Stimulated activated effector memory CD8-positive, alpha-beta T cell treated with anti-CD3 and anti-CD28 coated beads, Interleukin-12 subunit alpha, Interleukin-12 subunit beta, amount 100 ng/mL, for 72 hours (primary cell): ENCODE measurements around the gene RGR.

Experiments used
- ATAC-seq: fragments of 150-1000 bp; cut with Tn5 transposase; 2 replicates; pipeline ENCODE4 v1.10.0; 2021
- DNase-seq, 2 donors: peaks; one replicate each; pipeline ENCODE4 v3.0.0; 2021 to 2022; ENCODE audit warnings: low spot score in 2 of 2
- H3K27ac Mint-ChIP-seq: one replicate; pipeline ENCODE4 v1.8.0; 2022; ENCODE audit warnings: mild to moderate bottlenecking, mixed read lengths
- H3K36me3 Mint-ChIP-seq: one replicate; pipeline ENCODE4 v1.8.0; 2022; ENCODE audit warnings: mild to moderate bottlenecking, mixed read lengths
- H3K4me1 Mint-ChIP-seq: one replicate; pipeline ENCODE4 v1.8.0; 2022; ENCODE audit warnings: mixed read lengths
- H3K4me3 Mint-ChIP-seq: one replicate; pipeline ENCODE4 v1.8.0; 2022; ENCODE audit warnings: mild to moderate bottlenecking, mixed read lengths
- H3K9me3 Mint-ChIP-seq: one replicate; pipeline ENCODE4 v1.8.0; 2022; ENCODE audit warnings: mixed read lengths

The RGR gene

GRCh38 chr10:84211566-84211965, 33.3 kb upstream of the RGR start:
- H3K36me3 Mint-ChIP-seq: no peaks in the 10 kb centered on the region
- peaks cover 7% of the 10 kb centered on the region for H3K4me1 Mint-ChIP-seq
- no peak overlapping the region for H3K4me3 Mint-ChIP-seq
- H3K27ac Mint-ChIP-seq: no peak overlapping the region
- DNase-seq (no peak), ATAC-seq (no peak)
- H3K9me3 Mint-ChIP-seq: no peaks in the 10 kb centered on the region

GRCh38 chr10:84212014-84212413, 32.8 kb upstream of the RGR start:
- no peak for DNase-seq
- no peaks in the 10 kb centered on the region for H3K36me3 Mint-ChIP-seq
- H3K4me3 Mint-ChIP-seq: no peak overlapping the region
- peaks cover 7% of the 10 kb centered on the region for H3K4me1 Mint-ChIP-seq
- H3K9me3 Mint-ChIP-seq: no peaks in the 10 kb centered on the region
- ATAC-seq: peak; percentile 8
- no peak overlapping the region for H3K27ac Mint-ChIP-seq

GRCh38 chr10:84213076-84213475, 31.8 kb upstream of the RGR start:
- DNase-seq: no peak
- Mint-ChIP-seq H3K4me1 (peaks cover 7% of the 10 kb centered on the region), H3K4me3 (no peak overlapping the region), H3K9me3 (no peaks in the 10 kb centered on the region), H3K36me3 (no peaks in the 10 kb centered on the region), H3K27ac (no peak overlapping the region)
- ATAC-seq: no peak

DNA sequence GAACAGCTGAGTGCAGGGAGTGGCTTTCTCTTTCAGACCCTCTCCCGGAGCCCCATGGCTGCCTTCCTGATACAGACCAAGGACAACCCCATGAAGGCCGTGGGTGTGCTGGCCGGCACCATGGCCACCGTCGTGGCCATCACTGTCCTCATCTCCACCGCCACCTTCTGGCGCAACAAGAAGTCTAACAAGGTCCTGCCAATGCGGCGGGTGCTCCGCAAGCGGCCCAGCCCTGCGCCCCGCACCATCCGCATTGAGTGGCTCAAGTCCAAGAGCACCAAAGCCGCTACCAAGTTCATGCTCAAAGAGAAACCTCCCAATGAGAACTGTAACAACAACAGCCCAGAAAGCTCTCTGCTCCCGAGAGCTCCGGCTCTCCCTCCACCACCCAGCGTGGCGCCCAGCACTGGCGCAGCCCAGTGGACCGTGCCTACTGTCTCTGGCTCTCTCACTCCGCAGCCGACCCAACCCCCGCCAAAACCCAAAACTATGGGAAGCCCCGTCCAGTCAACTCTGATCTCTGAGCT, 30.7 kb upstream of the RGR start:
- Mint-ChIP-seq H3K4me1 (peaks cover 7% of the 10 kb centered on the region), H3K36me3 (no peaks in the 10 kb centered on the region), H3K9me3 (no peaks in the 10 kb centered on the region), H3K27ac (no peak overlapping the region), H3K4me3 (no peak overlapping the region)
- no peak for ATAC-seq
- no peak for DNase-seq

DNA sequence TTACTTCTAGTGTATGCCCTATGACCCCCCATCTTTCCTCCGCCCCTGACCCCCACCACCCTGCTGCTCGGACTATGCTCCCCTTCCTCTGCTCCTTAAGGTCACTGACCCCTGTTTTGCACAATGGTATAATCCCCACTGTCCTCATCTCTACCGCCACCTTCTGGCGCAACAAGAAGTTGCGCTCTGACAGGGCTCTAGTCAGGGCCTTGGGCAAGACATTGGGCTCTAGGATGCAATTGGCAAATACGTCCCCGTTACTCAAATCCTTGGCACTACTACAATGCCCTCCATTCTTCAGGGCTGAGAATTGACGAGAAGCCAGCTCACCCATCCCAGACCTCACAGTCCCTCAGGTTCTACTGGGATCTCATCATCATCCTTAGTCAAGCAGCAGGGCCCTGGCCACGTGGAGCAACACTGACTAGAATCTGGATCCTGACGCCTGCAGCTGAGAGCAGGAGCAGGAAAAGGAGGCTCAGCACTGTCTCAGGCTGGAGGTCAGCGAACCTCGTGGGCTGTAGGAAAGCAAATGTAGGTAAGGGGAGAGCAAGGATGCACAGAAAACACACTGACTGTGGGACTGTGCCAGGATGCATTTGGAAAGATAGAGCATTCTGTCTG, 30.1 kb upstream of the RGR start:
- no peak overlapping the region for H3K27ac Mint-ChIP-seq
- H3K4me1 Mint-ChIP-seq: peaks cover 7% of the 10 kb centered on the region
- H3K9me3 Mint-ChIP-seq: peaks cover 4% of the 10 kb centered on the region
- no peaks in the 10 kb centered on the region for H3K36me3 Mint-ChIP-seq
- DNase-seq (peak; percentile 28 to 71), ATAC-seq (peak; percentile 75)
- H3K4me3 Mint-ChIP-seq: no peak overlapping the region

- no peak overlapping the region for H3K27ac Mint-ChIP-seq
- ATAC-seq: no peak
- DNase-seq: no peak
- peaks cover 7% of the 10 kb centered on the region for H3K4me1 Mint-ChIP-seq
- H3K36me3 Mint-ChIP-seq: no peaks in the 10 kb centered on the region
- no peak overlapping the region for H3K4me3 Mint-ChIP-seq
- peaks cover 4% of the 10 kb centered on the region for H3K9me3 Mint-ChIP-seq
Measured at GRCh38 chr10:84216834-84217233, 28.0 kb upstream of the RGR start.

GRCh38 chr10:84217746-84218145, 27.1 kb upstream of the RGR start:
- DNase-seq (no peak), ATAC-seq (no peak)
- peaks cover 4% of the 10 kb centered on the region for H3K9me3 Mint-ChIP-seq
- H3K4me1 Mint-ChIP-seq: peaks cover 7% of the 10 kb centered on the region
- no peak overlapping the region for H3K4me3 Mint-ChIP-seq
- no peaks in the 10 kb centered on the region for H3K36me3 Mint-ChIP-seq
- H3K27ac Mint-ChIP-seq: no peak overlapping the region

GRCh38 chr10:84221916-84222315, 22.9 kb upstream of the RGR start:
- no peak for ATAC-seq
- DNase-seq: no peak
- no peak overlapping the region for H3K27ac Mint-ChIP-seq
- H3K9me3 Mint-ChIP-seq: peaks cover 4% of the 10 kb centered on the region
- no peaks in the 10 kb centered on the region for H3K4me1 Mint-ChIP-seq
- H3K36me3 Mint-ChIP-seq: no peaks in the 10 kb centered on the region
- H3K4me3 Mint-ChIP-seq: no peak overlapping the region

DNA sequence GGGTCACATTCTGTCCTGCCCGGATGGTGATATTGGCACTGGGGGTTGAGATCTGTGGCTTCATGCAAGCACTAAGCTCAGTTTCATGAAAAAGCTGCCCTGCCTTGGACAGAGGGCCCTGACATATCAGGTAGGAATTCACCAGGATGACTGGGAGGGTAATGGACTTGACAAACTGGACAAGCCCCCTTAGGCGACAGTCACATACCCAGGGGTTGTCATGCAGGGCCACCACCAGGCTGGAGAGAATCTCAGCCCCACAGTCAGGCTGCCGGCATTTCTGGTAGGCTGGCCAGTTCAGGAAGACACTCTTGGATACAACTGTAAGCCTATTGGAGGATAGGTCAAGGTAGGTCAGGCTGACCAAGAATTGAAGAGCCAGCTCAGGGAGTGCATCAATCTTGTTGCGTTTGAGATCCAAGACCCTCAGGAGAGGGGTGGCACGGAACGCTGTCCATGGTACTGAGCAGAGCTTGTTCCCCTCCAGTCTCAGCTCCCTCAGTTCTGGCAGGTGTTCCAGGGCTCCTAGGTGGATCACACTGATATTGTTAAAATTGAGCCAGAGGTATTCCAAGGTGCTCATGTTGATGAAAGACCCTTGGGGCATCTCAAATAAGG, 20.3 kb upstream of the RGR start:
- Mint-ChIP-seq H3K27ac (no peak overlapping the region), H3K4me3 (no peak overlapping the region), H3K4me1 (no peaks in the 10 kb centered on the region), H3K9me3 (peaks cover under 1% of the 10 kb centered on the region), H3K36me3 (no peaks in the 10 kb centered on the region)
- DNase-seq: no peak
- no peak for ATAC-seq

GRCh38 chr10:84225427-84226173, 19.3 kb upstream of the RGR start, which contains the start of gene LRIT2:
Gene LRIT2 (minus strand): TSS chr10:84225544. CDS start chr10:84225520, 24 bp downstream.
- no peak within 1 kb of the TSS for H3K27ac Mint-ChIP-seq
- no peak within 1 kb of the TSS for H3K4me3 Mint-ChIP-seq
- no peaks in the 10 kb centered on the region for H3K36me3 Mint-ChIP-seq
- ATAC-seq (no peak), DNase-seq (no peak)
- H3K9me3 Mint-ChIP-seq: no peaks in the 10 kb centered on the region
- no peaks in the 10 kb centered on the region for H3K4me1 Mint-ChIP-seq

GRCh38 chr10:84226616-84227015, 18.2 kb upstream of the RGR start:
- DNase-seq (no peak), ATAC-seq (no peak)
- no peaks in the 10 kb centered on the region for H3K4me1 Mint-ChIP-seq
- H3K27ac Mint-ChIP-seq: no peak overlapping the region
- H3K9me3 Mint-ChIP-seq: no peaks in the 10 kb centered on the region
- H3K4me3 Mint-ChIP-seq: no peak overlapping the region
- H3K36me3 Mint-ChIP-seq: no peaks in the 10 kb centered on the region

GRCh38 chr10:84227810-84228209, 17.0 kb upstream of the RGR start:
- Mint-ChIP-seq H3K9me3 (no peaks in the 10 kb centered on the region), H3K4me1 (no peaks in the 10 kb centered on the region), H3K36me3 (no peaks in the 10 kb centered on the region), H3K4me3 (no peak overlapping the region), H3K27ac (no peak overlapping the region)
- DNase-seq: no peak
- no peak for ATAC-seq

- H3K27ac Mint-ChIP-seq: no peak overlapping the region
- DNase-seq: no peak
- no peaks in the 10 kb centered on the region for H3K9me3 Mint-ChIP-seq
- no peak overlapping the region for H3K4me3 Mint-ChIP-seq
- ATAC-seq: no peak
- H3K4me1 Mint-ChIP-seq: no peaks in the 10 kb centered on the region
- no peaks in the 10 kb centered on the region for H3K36me3 Mint-ChIP-seq
Measured at GRCh38 chr10:84230359-84230758, 14.5 kb upstream of the RGR start.

DNA sequence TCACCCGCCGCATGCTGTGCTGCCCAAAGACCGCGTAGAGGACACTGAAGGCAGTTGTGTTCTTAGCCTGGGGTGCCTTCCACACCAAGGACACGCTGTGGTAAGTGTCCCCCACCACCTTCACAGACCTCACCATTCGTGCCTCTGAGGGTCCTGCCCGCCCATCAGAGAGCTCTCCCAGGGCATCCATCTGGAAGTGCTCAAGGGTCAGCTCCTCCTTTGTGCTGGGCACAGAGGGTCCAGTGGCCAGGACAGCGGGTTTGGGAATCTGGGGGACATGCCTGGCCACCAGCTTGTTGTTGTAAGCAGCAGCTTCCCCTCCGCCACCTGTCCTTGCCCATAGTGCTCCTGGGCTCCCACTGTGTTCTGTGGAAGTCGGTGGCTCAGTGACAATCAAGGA, 12.5 kb upstream of the RGR start:
- DNase-seq (no peak), ATAC-seq (peak; percentile 21)
- no peak overlapping the region for H3K4me3 Mint-ChIP-seq
- H3K4me1 Mint-ChIP-seq: no peaks in the 10 kb centered on the region
- H3K36me3 Mint-ChIP-seq: no peaks in the 10 kb centered on the region
- no peak overlapping the region for H3K27ac Mint-ChIP-seq
- no peaks in the 10 kb centered on the region for H3K9me3 Mint-ChIP-seq

DNA sequence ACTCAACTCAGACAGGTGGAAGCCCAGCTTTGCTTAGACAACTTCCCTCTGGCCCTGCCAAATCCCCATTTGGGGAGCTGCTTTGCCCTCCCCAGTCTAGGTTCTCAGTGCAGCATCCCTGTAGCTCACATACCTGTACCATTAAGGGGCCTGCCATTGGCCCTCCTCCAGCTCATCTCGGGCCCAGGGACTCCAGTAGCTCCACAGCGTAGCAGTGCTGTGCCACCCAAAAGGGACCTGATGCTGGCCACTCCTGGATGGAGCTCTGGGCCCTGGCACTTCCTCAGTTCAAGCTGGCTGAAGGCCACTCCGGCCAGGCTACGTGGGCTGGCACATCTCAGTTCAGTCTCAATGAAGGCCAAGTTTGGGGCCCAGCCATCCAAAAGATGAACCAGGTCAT, 10.9 kb upstream of the RGR start:
- Mint-ChIP-seq H3K4me1 (no peaks in the 10 kb centered on the region), H3K4me3 (no peak overlapping the region), H3K27ac (no peak overlapping the region), H3K9me3 (no peaks in the 10 kb centered on the region), H3K36me3 (no peaks in the 10 kb centered on the region)
- DNase-seq: no peak
- no peak for ATAC-seq

DNA sequence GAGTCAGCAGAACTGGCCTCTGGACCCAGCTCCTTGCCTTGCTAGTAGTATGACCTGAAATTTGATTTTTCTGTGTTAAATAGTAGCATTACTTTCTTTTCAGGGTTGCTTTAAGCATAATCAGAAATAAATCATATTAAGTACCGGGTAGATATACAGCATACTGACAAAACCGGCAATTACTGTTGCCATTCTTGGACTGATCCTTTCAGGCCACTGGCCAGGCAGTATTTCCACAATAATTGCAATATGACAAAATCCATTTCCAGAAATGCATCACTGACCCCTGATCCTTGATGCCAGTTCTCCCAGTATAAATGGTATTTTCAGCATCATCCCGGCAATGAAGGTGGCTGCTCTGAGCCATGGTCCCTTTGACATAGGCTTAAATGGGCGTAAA, 10.4 kb upstream of the RGR start:
- Mint-ChIP-seq H3K36me3 (no peaks in the 10 kb centered on the region), H3K4me1 (no peaks in the 10 kb centered on the region), H3K27ac (no peak overlapping the region), H3K4me3 (no peak overlapping the region), H3K9me3 (no peaks in the 10 kb centered on the region)
- DNase-seq (no peak), ATAC-seq (no peak)
